K562 treated with DMSO at 1 percent for 48 hours (cell line): ENCODE measurements around the gene DCDC2C. TPM values are rescaled to one million over a fixed set of nuclear protein-coding genes. Genes with fewer than 3 reads are reported as not detected.

Experiments used
- total RNA-seq: library from RNA; unstranded; fragments of 300-600 nt; gene quantifications from 2 replicates; pipeline ENCODE4 v1.2.3, GENCODE V29; 2022; ENCODE audit warnings: low replicate concordance; ENCODE audit errors: extremely low read depth

Gene DCDC2C
- total RNA-seq, result not detected in 2 replicates

GRCh38 chr2:3703236-3703756, at the start of gene DCDC2C:
Gene DCDC2C (plus strand): TSS chr2:3703575. CDS start chr2:3703752, 177 bp downstream.

GRCh38 chr2:3657881-3658280, 45.5 kb upstream of the DCDC2C start, which contains the start of gene ALLC:
Gene ALLC (plus strand): TSS chr2:3658200. CDS start chr2:3671158, 12,958 bp downstream.

Other genes starting within 250 kb of the DCDC2C start
- not detected in 2 replicates for gene ADI1, start 184.0 kb upstream of the DCDC2C start, total RNA-seq
- gene RNASEH1, start 145.2 kb upstream of the DCDC2C start, total RNA-seq, result not detected in 2 replicates
- 1,745 TPM in 1 of 2 replicates, not detected in the other for gene RPS7, start 128.3 kb upstream of the DCDC2C start, total RNA-seq
- not detected in 2 replicates for gene COLEC11, start 108.5 kb upstream of the DCDC2C start, total RNA-seq
- not detected in 2 replicates for gene ALLC, start 45.4 kb upstream of the DCDC2C start, total RNA-seq